Stimulated activated CD4-positive, alpha-beta T cell treated with anti-CD3 and anti-CD28 coated beads, Interleukin-2, amount 100 ng/mL, for 24 hours (primary cell): ENCODE measurements around the gene CHN2.

Experiments
- DNase-seq, 2 donors: peaks; one replicate each; pipeline ENCODE4 v3.0.0-alpha.2; 2020

Gene CHN2

GRCh38 chr7:29287366-29287765, 92.8 kb downstream of the CHN2 start:
- no peak for DNase-seq

GRCh38 chr7:29288181-29289091, 93.9 kb downstream of the CHN2 start:
- DNase-seq, result no peak

GRCh38 chr7:29289156-29290021, 94.8 kb downstream of the CHN2 start:
- no peak for DNase-seq

- DNase-seq, result no peak
Measured at GRCh38 chr7:29290829-29291228, 96.3 kb downstream of the CHN2 start.

- DNase-seq, result no peak
Measured at GRCh38 chr7:29291723-29292618, 97.4 kb downstream of the CHN2 start.

- no peak for DNase-seq
Measured at GRCh38 chr7:29292886-29293658, 98.5 kb downstream of the CHN2 start.

GRCh38 chr7:29296421-29296820, 101.8 kb downstream of the CHN2 start:
- DNase-seq, result no peak

GRCh38 chr7:29297194-29297890, 102.8 kb downstream of the CHN2 start:
- DNase-seq, result peak in 1 of 2 donors; percentile 14

- no peak for DNase-seq
Measured at GRCh38 chr7:29299086-29299485, 104.5 kb downstream of the CHN2 start.

- no peak for DNase-seq
Measured at GRCh38 chr7:29300026-29300480, 105.5 kb downstream of the CHN2 start.

- no peak for DNase-seq
Measured at GRCh38 chr7:29300649-29301048, 106.1 kb downstream of the CHN2 start.

- no peak for DNase-seq
Measured at GRCh38 chr7:29302666-29303395, 108.3 kb downstream of the CHN2 start.

- no peak for DNase-seq
Measured at GRCh38 chr7:29304756-29305155, 110.2 kb downstream of the CHN2 start.

GRCh38 chr7:29306319-29306991, 111.9 kb downstream of the CHN2 start:
- DNase-seq, result no peak

GRCh38 chr7:29308424-29308823, 113.8 kb downstream of the CHN2 start:
- DNase-seq, result no peak

- DNase-seq, result no peak
Measured at GRCh38 chr7:29309041-29309854, 114.7 kb downstream of the CHN2 start.

GRCh38 chr7:29310625-29311024, 116.0 kb downstream of the CHN2 start:
- no peak for DNase-seq

- DNase-seq, result no peak
Measured at GRCh38 chr7:29311314-29311713, 116.7 kb downstream of the CHN2 start.

GRCh38 chr7:29314148-29314547, 119.6 kb downstream of the CHN2 start:
- DNase-seq, result no peak
